ENCODE data around the gene FDX1.

Gene FDX1

GRCh38 chr11:110481523-110481922 is 51.8 kb downstream of the FDX1 start:
- no peak overlapping the region for H3K4me3 ChIP-seq (ENCODE audit: low read length)
- no peak for DNase-seq (ENCODE audit: low read depth)
- no peak for TF ChIP-seq CTCF (conservative IDR thresholded peaks at IDR 0.05; ENCODE audit: low read depth, low read length)

- no peak overlapping the region for H3K4me3 ChIP-seq (ENCODE audit: low read length)
- TF ChIP-seq CTCF (conservative IDR thresholded peaks at IDR 0.05; ENCODE audit: low read depth, low read length) = no peak
- no peak for DNase-seq (ENCODE audit: low read depth)
Observed at GRCh38 chr11:110486156-110486555, 56.4 kb downstream of the FDX1 start.

- no peak for DNase-seq (ENCODE audit: low read depth)
- TF ChIP-seq CTCF (conservative IDR thresholded peaks at IDR 0.05; ENCODE audit: low read depth, low read length) = no peak
- no peak overlapping the region for H3K4me3 ChIP-seq (ENCODE audit: low read length)
Observed at GRCh38 chr11:110488446-110488845, 58.7 kb downstream of the FDX1 start.

GRCh38 chr11:110490886-110491285 is 61.1 kb downstream of the FDX1 start:
- no peak for DNase-seq (ENCODE audit: low read depth)
- TF ChIP-seq CTCF (conservative IDR thresholded peaks at IDR 0.05; ENCODE audit: low read depth, low read length) = no peak
- H3K4me3 ChIP-seq (ENCODE audit: low read length) = no peak overlapping the region

GRCh38 chr11:110491577-110492320 is 62.0 kb downstream of the FDX1 start:
- no peak overlapping the region for H3K4me3 ChIP-seq (ENCODE audit: low read length)
- no peak for TF ChIP-seq CTCF (conservative IDR thresholded peaks at IDR 0.05; ENCODE audit: low read depth, low read length)
- peak; percentile 26 for DNase-seq (ENCODE audit: low read depth)

GRCh38 chr11:110492321-110492685 is 62.6 kb downstream of the FDX1 start:
- H3K4me3 ChIP-seq (ENCODE audit: low read length) = no peak overlapping the region
- no peak for DNase-seq (ENCODE audit: low read depth)
- no peak for TF ChIP-seq CTCF (conservative IDR thresholded peaks at IDR 0.05; ENCODE audit: low read depth, low read length)

- H3K4me3 ChIP-seq (ENCODE audit: low read length) = no peak overlapping the region
- no peak for DNase-seq (ENCODE audit: low read depth)
- TF ChIP-seq CTCF (conservative IDR thresholded peaks at IDR 0.05; ENCODE audit: low read depth, low read length) = no peak
Observed at GRCh38 chr11:110493346-110493745, 63.6 kb downstream of the FDX1 start.

Measured in retinal pigment epithelial cell (primary cell).